Non-pigmented ciliary epithelial cell (primary cell): ENCODE measurements around the gene ALKBH6.

Source experiments
- DNase-seq: peaks from one replicate; pipeline ENCODE4 v3.0.0-alpha.2; 2010; ENCODE audit warnings: low read depth

Gene ALKBH6

DNA sequence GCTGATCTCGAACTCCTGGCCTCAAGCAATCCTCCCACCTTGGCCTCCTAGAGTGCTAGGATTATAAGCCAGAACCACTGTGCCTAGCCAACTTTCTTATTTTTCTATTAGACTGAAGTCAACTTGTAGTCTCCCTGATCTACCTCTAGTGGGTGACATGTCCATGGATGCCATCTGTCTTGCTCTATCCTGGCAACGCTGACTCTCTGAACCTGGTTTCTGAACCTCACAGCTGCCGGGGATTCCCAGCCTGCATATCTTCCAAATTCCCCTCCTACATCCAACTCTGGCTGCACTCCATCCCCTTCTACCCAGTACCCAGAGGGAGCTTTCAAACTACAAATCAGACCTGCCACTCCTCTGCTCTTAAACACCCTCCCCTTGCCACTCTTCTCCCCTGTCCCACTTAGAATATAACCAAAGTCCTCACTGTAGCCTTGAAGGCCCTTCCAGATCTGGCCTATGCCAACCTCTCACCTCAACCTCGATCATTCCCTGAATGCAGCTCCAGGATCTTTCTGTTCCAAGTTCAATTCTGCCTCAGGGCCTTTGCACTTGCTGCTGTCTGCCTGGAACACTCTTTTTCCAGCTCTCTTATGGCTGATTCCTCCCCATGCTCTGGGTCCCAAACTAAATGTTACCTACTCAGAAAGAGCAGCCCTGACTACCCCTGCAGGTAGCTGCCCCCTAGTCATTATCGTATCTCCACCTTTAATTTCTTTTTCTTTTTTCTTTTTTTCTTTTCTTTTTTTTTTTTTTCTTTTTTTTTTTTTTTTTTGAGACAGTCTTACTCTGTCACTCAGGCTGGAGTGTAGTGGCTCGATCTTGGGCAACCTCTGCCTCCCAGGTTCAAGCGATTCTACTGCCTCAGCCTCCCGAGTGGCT, 16.5 kb upstream of the ALKBH6 start:
- DNase-seq, result no peak

DNA sequence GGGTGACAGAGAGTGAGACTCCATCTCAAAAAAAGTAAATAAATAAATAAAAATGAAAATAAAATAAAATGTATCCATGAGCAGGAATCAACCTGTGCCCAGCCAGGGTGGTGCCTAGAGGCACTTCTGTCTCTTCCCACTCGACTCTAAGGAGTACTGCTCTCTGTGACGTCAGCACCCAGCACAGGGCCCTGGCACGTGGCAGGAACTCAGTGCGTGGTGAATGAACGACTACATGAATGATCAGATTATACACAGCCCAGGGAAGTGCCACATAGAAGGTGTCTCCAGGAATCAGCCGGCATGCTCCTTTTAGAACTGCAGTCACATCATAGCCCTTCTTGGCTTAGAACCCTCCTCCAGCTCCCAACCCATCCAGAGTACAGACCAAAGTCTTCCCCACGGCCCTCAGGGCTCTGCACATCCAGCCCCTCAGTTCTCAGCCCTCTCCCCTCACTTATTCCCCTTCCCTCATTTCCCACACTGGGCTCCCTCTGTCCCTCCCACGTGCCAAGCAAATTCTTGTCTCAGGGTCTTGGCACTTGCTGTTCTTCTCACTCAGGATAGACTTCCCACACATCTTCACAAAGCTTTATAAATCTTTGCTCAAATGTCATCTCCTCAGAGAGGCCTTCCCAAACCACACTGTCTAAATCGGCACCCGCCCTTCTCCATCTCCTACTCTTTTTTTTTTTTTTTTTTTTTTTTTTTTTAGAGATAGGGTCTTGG, 14.5 kb upstream of the ALKBH6 start:
- no peak for DNase-seq

DNA sequence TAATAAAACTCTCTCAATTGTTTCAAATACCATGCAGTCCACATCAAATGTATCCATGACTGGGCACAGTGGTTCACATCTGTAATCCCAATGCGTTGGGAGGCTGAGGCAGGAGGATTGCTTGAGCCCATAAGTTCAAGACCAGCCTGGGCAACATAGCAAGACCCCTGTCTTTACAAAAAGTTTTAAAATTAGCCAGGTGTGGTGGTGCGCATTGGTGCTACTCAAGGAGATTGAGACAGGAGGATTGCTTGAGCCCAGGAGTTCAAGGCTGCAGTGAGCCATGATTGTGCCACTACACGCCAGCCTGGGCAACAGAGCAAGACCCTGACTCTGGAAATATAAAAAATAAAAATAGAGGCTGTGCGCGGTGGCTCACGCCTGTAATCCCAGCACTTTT, 13.7 kb upstream of the ALKBH6 start:
- no peak for DNase-seq

DNA sequence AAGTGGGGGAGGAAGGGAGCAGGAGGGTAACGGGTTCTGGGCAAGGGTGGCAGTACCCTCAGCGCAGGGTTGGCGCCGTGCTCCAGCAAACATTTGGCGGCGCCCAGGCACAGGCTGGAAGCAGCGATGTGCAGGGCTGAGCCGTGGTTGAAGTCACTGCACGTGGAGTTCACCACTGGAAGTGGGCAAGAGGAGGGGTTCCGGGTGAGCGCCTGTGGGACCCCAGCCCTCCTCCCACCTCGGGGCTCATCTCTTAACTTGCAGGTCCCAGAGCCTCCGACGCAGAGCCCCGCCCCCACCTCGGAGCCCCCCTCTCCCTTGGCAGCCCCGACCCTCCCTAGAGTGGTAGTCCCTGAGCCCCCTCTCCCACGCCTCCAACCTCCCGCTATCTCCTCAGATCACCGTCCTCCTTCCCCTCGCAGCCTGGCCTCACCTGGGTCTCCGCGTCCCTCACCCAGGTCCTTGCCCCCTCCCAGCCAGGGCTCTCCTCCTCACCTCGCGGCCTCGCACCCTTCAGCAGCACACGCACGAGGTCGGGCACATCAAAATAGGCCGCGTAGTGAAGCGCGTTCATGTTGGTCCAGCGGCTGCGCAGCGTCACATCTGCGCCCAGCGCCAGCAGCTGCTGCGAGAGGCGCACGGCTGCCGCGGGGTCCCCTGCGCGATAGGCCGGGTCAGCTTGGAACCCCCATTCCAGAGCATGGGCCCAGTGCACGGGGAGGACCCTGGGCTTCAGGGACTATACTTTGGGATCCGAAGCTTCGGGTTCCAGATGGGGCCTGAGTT, 12.3 kb upstream of the ALKBH6 start:
- DNase-seq, result no peak

DNA sequence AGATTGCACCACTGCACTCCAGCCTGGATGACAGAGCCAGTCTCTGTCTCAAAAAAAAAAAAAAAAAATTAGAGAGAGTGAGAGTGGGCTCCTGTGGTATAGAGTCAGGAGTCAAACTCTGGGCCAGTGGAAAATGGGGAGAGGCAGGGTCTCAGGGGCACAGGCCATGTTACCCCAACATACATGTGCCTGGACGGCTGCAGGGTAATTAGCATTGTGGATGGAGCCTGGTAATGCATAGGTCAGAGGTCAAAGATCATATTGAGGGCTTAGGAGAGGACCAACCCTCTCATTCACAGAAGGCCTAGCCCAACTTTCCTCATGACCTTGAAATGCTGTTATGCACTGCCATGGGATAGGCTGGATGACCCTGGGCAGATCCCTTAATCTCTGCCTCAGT, 11.5 kb upstream of the ALKBH6 start:
- DNase-seq, result no peak

DNA sequence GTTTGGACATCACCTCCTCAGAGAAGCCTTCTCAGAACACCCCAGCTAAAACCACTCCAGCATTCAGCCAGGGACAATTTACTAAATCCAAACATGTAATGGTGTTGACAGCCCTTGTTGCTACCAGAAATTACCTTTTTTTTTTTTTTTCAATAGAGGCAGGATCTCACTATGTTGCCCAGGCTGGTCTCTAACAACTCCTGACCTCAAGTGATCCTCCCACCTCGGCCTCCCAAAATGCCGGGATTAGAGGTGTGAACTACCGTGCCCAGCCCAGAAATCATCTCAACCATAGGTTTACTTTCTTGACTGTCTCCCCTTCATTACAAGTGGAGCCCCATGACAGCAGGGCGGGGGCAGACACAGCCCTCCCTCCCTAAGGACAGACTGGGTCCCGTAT, 9.4 kb upstream of the ALKBH6 start:
- no peak for DNase-seq

DNA sequence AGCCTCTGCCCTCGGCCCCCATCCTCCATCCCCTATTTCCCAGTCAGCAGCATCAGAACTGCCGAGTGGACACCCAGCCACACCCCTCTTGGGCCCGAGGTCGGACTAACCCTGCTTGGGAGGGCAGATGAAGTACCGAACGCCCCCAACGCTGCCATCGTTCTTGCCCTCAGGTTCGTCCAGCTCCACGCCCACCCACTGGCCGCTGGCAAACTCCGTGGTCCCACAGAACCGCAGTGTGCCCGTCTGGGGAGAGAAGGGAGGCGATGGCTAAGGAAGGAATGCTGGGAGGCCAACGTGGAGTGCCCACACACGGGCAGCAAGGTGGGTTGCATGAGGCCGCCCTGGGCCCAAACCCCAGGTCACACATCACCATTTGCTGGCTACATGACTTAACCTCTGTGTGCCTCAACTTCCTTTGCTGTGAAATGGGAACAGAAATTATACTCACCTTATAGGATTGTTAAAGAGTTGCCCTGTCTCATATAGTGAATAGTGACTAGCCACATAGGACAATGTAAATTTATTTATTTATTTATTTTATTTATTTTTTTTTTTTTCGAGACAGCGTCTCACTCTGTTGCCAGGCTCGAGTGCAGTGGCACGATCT, 5.2 kb upstream of the ALKBH6 start:
- DNase-seq, result no peak

DNA sequence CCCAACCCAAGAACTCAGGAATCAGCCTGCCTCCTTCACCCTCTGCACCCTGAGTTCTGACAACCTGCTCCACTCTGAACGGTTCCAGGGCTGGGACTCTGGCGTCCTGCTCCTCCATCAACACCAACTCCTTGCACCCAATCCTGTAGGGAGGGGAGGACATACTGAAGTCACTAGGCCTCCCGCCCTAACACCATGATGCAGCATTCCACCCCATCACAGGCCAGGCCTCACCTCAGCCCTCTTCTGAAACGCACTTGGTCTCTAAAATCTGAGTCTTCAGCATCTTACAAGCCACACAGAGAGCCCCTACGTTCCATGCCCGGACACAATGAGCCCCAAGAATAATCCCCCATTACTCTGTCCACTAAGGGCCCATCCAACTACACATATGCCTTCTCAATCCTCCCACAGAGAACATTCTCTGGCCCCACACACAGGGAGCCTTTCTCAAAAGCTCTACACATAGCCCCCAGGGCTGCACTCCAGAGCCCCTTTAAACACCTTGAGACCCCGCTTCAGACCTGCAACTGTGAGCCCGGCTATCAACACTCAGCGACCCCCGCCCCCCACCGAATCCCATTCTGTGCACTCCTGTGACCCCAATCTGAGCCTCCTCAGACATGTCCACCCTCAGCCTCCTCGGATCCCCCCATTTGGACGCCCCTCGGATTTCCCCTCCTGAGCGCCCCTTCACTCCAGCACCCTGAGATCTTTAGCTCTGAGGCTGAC, 567 bp downstream of the ALKBH6 start:
- no peak for DNase-seq

DNA sequence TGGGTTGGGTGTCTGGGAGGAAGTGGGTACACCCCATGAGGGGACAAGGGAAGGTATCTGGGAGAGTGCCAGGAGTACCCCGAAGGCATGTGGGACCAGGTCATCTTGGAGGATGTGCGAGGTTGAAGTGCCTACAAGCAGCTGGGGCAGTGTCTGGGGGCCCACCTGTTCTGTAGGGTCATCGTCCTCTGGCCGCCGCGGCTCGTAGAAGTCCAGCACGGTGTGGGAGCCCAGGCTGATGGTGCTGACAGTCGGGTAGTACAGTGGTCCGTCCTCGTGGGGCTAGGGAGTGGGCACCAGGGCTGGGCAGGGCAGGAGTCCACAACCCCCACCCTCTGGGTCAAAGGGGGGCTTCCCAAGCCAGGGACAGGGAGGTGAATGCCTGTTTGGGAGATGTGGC, 3.6 kb downstream of the ALKBH6 start:
- DNase-seq, result no peak

DNA sequence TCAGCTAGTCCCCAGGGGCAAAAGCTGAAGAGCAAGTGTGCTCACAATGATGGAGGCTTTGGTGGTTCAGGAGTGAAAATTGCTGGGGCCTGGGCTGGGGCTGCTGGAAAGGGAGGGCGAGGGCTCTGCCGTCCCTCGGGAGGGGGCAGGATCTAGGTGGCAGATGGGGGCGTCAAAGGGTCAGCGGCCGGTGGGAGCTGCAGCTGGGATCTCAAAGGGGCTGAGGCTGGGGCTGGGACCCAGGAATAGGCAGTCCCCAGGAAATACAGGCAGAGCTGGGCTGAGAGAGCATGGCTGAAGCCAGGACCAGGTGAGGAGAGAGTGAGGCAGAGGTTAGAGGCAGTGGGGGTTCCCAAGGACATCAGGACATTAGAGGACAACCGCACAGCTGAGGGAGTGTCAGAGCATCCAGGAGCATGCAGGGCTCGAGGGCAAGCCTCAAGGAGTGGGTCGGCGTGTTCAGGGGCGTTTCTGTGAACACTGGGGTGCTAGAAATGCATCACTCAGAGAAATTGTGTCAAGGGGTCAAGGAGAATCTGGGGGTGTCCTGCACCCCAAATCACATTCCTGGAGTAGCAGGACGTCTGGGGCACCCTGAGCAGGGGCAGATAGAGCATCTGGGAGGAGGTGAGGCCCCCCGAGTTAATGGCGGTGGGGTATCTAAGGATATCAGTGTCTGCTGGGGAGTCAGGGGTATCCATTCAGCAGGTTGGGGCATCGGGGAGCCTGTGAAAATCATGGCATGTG, 4.2 kb downstream of the ALKBH6 start:
- no peak for DNase-seq

DNA sequence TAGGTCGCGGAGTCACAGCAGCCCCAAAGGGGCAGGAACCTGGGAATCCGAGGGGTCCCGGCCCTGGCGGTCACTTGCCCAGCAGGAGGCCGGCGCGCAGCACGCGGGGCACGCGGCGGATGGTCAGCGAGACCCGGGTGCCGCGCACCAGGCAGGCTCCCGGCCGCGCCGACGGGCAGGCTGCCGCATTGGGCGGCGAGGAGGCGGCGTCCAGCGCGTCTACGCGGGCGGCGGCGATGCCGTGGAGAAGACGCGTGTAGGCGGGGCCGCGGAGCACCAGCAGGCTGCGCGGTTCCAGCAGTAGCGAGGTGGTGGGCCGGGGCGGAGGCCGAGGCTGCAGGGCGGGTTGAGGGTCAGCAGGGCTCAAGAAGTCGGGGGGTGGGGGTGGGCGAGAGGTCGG, 4.8 kb downstream of the ALKBH6 start:
- no peak for DNase-seq

DNA sequence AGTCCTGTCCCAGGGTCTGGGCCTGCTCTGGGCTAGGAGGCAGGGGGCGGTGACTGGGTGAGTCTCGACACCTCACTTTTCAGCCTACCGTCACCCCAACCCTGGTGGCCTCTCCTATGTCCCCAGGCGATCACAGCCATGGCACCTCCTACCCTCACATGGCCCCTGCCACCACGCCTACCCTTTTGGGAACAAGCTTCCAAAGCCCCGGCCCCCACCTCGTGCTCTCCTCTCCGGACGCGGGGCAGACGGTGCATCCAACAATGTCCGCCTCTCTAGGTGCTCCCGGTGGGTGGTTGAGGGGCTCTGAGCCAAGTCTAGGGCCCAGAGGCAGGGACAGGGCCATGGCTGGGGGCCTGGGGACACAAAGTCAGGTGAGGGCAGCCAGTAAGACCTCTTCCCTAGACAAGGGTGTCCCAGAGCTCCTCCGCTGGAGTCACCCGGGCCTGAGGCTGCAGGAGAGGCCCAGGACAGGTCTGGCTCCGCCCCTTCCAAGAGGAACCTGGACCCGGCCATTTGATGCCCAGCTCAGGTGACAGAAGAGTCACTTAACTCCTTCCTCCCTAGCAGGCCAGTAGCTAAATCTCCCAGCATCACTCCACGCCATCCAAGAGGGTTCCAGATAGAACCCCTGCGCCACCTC, 5.6 kb downstream of the ALKBH6 start, which contains the start of gene SYNE4:
Gene SYNE4, minus strand, starts transcription at position 478 of the 643 bp plus-strand sequence. Its CDS starts 132 bp downstream, at position 346.
- no peak for DNase-seq

DNA sequence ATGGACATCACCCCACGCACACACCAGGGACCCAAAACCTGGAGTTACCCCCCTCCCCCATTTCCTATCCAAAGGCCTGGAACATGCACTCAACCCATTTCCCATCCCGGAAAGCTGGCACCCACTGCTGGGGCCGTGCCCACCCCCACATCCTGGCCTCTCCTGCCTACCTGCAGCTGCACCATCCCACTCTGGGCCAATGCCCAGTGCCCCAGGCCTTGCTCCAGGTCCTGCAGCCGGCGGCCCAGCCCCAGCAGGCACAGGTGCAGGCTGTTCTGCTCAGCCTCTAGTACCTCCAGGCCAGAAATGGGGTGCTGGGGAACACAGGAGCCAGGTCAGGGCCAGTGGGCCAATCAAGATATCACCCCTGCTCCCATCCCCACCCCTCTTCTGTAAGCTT, 7.1 kb downstream of the ALKBH6 start:
- DNase-seq, result no peak

DNA sequence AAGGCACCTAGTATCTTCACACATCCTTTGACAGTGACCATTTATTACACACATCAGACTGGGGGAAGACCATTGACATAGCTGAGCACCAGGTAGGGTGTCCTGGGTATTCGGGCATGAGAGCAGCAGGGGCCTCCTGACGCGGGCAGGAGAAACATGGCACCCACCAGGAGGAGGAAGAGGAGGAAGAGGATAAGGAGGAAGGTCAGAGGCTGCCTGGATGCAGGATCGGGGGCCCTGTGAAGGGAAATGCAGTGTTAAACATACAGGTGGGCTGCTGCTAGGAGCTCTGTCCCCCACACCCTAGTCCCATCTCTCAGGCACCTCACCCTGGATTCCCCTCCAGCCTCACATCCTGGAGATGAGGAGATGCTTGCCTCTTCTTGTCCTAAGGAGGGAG, 10.7 kb downstream of the ALKBH6 start:
- DNase-seq, result no peak

DNA sequence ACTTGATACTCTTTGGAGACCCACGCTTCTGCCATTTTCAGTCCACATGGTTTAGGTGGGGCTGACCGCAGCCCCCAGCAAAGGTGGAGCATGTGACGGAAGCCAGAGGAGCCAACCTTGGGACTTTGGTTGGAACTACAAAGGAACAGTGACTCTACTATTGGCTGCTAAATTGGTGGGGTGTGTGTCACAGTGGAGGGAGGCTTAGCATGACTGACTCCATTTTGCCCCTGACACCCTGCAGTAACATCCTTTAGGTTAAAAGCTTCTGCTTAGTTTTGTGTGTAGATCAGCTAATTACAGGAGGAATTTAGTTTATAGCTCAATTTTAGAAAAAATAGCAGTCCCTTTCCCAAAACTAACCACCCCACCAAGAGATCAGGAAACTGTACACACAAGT, 12.4 kb downstream of the ALKBH6 start:
- DNase-seq, result no peak

DNA sequence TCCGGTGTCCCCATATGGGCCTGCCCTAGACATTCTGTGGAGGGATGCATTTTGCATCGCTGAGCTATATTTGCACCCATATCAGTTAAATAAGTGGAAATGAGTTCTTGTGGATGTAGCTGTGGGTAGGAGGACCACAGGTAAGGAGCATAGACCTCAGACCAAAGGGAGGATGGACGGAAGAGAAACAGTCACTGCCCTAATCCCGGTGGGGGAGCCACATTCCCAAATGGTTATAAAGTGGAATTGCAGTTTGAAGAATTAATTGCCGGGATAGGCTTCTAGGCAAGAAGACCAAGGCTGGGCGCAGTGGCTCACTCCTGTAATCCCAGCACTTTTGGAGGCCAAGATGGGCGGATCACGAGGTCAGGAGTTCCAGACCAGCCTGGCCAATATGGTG, 17.2 kb downstream of the ALKBH6 start:
- DNase-seq, result no peak

DNA sequence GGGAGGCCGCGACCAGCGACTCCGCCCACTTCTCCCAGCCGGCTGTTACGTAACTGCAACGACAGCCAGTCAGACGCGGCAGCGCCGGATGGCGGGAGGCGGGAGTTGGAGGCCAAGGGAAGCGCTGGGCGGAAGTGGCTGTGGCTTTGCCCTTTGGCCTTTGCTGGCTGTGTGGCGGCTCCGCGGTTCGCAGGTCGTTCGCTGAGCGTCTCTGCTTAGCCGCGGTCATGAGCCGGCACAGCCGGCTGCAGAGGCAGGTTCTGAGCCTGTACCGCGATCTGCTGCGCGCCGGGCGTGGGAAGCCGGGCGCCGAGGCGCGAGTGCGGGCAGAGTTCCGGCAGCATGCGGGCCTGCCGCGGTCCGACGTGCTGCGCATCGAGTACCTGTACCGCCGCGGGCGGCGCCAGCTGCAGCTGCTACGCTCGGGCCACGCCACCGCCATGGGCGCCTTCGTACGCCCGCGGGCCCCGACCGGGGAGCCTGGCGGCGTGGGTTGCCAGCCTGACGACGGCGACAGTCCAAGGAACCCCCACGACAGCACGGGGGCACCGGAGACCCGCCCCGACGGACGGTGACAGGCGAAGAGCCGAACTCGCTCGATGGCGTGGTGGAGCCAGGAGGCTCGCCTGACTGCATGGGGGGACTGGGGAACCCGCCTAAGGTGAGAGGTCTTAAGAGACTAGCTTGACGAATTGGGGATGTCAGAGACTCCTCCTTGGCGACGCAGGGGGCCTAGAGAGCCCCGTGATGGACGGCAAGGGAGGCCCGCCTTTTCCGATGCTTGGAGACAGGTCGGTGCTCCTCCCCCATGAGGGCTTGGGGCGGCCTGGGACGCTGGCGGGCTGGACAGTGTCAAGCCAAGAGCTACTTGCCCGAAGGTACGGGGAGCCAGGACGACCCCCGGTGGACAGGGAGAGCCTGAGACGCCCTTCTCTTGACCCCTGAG, 18.7 kb downstream of the ALKBH6 start, which contains the start of gene SDHAF1:
Gene SDHAF1, plus strand, starts transcription at position 141 of the 946 bp plus-strand sequence. Its CDS starts 87 bp downstream, at position 228.
- peak; percentile 36 for DNase-seq

DNA sequence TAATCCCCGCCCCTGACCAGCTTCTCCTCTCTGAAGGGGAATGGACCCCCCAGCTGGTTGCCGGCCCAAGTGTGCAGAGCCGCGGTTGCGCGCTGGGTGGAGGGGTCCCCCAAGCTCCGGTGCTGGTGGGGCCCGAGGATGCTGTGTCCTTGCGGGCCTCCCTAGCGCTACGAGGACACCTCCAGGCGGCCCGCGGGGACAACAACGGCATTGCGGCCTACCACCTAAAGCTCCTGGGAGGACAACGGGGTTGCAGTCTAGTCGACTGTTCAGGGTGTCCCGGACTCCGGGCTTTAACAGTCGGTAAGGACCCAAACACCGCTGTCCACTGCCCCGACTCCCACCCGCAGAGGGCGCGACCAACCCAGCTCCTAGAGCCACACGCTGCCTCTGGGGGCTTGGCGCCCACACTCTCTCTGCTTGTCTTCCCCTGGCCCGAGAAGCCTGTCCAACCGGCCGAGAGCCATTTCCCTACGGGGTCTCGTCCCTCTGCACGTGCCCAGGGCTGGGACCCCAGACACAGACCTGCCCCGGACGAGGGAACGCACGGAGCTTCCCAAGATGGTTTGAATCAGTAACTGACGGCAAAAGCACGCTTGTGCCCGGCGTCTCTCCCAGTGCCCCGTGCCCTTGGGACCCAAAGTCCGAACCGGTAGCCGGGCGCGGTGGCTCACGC, 20.0 kb downstream of the ALKBH6 start:
- no peak for DNase-seq
